HG02981 (cell line): Measurements from ENCODE around the gene IGSF10.

Experiments
- ATAC-seq: cut with Tn5 transposase; IDR thresholded peaks from one replicate; pipeline ENCODE4 v1.9.1; 2021; ENCODE audit warnings: mild to moderate bottlenecking, moderate library complexity; ENCODE audit not compliant: unreplicated experiment

The IGSF10 gene

GRCh38 chr3:151423091-151423490 lies 37.8 kb downstream of the IGSF10 start:
- no peak for ATAC-seq

GRCh38 chr3:151421938-151422337 lies 38.9 kb downstream of the IGSF10 start:
- no peak for ATAC-seq

GRCh38 chr3:151419806-151420205 lies 41.1 kb downstream of the IGSF10 start:
- no peak for ATAC-seq

GRCh38 chr3:151415289-151415688 lies 45.6 kb downstream of the IGSF10 start:
- no peak for ATAC-seq

- ATAC-seq = no peak
Observed at GRCh38 chr3:151412989-151413388, 47.9 kb downstream of the IGSF10 start.
